ENCODE measurements around the gene UBE2I. TPM values are rescaled to one million over a fixed set of nuclear protein-coding genes. Genes with fewer than 3 reads are reported as not detected.

The UBE2I gene
- total and polyA plus RNA-seq, 2 donors (not counting 1 experiment from before 2014, with no cell fraction given) = 42.1 to 142 TPM

GRCh38 chr16:1305823-1306222, 3.6 kb upstream of the UBE2I start:
- H3K36me3 ChIP-seq (ENCODE audit: control insufficient read depth, insufficient read depth, low read length) = no peaks in the 10 kb centered on the region
- no peak for DNase-seq (ENCODE audit: low read depth in 2 of 2)
- no peak overlapping the region for H3K27ac ChIP-seq (ENCODE audit: insufficient read depth, low read length)
- H3K79me2 ChIP-seq (ENCODE audit: control insufficient read depth, insufficient read depth, low read length) = peaks cover 10% of the 10 kb centered on the region
- no peaks in the 10 kb centered on the region for H3K27me3 ChIP-seq (ENCODE audit: control insufficient read depth, insufficient read depth, low read length)
- H3K4me1 ChIP-seq (ENCODE audit: control insufficient read depth, extremely low read depth, insufficient read depth, low read length) = no peaks in the 10 kb centered on the region
- TF ChIP-seq CTCF (conservative IDR thresholded peaks at IDR 0.05 in 1 of 2, IDR thresholded peaks at IDR 0.05 in 1 of 2; ENCODE audit: low read depth in 1 of 2, low read length in 2 of 2) (no peak), EZH2 (IDR thresholded peaks at IDR 0.05; ENCODE audit: low read length, missing control alignments) (no peak)
- H2AFZ ChIP-seq (ENCODE audit: low read length) = no peak overlapping the region
- H3K9ac ChIP-seq (ENCODE audit: insufficient read depth, low read length) = no peak overlapping the region
- no peak overlapping the region for H3K4me3 ChIP-seq (replicated peaks in 1 of 4; ENCODE audit: control extremely low read depth in 1 of 4, insufficient read depth in 1 of 4, low read depth in 3 of 4, low read length in 4 of 4)
- no peak overlapping the region for H3K4me2 ChIP-seq (ENCODE audit: extremely low read depth, insufficient read depth, low read length)
- H4K20me1 ChIP-seq (ENCODE audit: control insufficient read depth, extremely low read depth, insufficient read depth, low read length) = no peaks in the 10 kb centered on the region
- H3K9me3 ChIP-seq (ENCODE audit: control insufficient read depth, insufficient read depth, low read depth, low read length) = no peaks in the 10 kb centered on the region

- Histone ChIP-seq H3K9me3 (ENCODE audit: control insufficient read depth, insufficient read depth, low read depth, low read length) (no peaks in the 10 kb centered on the region), H3K4me2 (ENCODE audit: extremely low read depth, insufficient read depth, low read length) (no peak overlapping the region), H3K27me3 (ENCODE audit: control insufficient read depth, insufficient read depth, low read length) (no peaks in the 10 kb centered on the region), H3K79me2 (ENCODE audit: control insufficient read depth, insufficient read depth, low read length) (peaks cover 15% of the 10 kb centered on the region), H3K27ac (ENCODE audit: insufficient read depth, low read length) (no peak overlapping the region), H3K4me1 (ENCODE audit: control insufficient read depth, extremely low read depth, insufficient read depth, low read length) (peaks cover under 1% of the 10 kb centered on the region), H3K9ac (ENCODE audit: insufficient read depth, low read length) (no peak overlapping the region), H3K4me3 (replicated peaks in 1 of 4; ENCODE audit: control extremely low read depth in 1 of 4, insufficient read depth in 1 of 4, low read depth in 3 of 4, low read length in 4 of 4) (no peak overlapping the region), H2AFZ (ENCODE audit: low read length) (no peak overlapping the region), H3K36me3 (ENCODE audit: control insufficient read depth, insufficient read depth, low read length) (no peaks in the 10 kb centered on the region), H4K20me1 (ENCODE audit: control insufficient read depth, extremely low read depth, insufficient read depth, low read length) (no peaks in the 10 kb centered on the region)
- no peak for DNase-seq (ENCODE audit: low read depth in 2 of 2)
- no peak for TF ChIP-seq EZH2 (IDR thresholded peaks at IDR 0.05; ENCODE audit: low read length, missing control alignments)
- no peak for TF ChIP-seq CTCF (conservative IDR thresholded peaks at IDR 0.05 in 1 of 2, IDR thresholded peaks at IDR 0.05 in 1 of 2; ENCODE audit: low read depth in 1 of 2, low read length in 2 of 2)
Measured at GRCh38 chr16:1306334-1306733, 3.1 kb upstream of the UBE2I start.

- Histone ChIP-seq H2AFZ (ENCODE audit: low read length) (no peak overlapping the region), H3K4me3 (replicated peaks in 1 of 4; ENCODE audit: control extremely low read depth in 1 of 4, insufficient read depth in 1 of 4, low read depth in 3 of 4, low read length in 4 of 4) (peak overlapping the region in 3 of 4 experiments; percentile 1 to 65 (median 49)), H3K27ac (ENCODE audit: insufficient read depth, low read length) (peak overlapping the region; percentile 100), H3K79me2 (ENCODE audit: control insufficient read depth, insufficient read depth, low read length) (peaks cover 35% of the 10 kb centered on the region), H3K4me1 (ENCODE audit: control insufficient read depth, extremely low read depth, insufficient read depth, low read length) (peaks cover 10% of the 10 kb centered on the region), H3K9ac (ENCODE audit: insufficient read depth, low read length) (peak overlapping the region; percentile 13), H3K4me2 (ENCODE audit: extremely low read depth, insufficient read depth, low read length) (no peak overlapping the region), H3K27me3 (ENCODE audit: control insufficient read depth, insufficient read depth, low read length) (no peaks in the 10 kb centered on the region), H4K20me1 (ENCODE audit: control insufficient read depth, extremely low read depth, insufficient read depth, low read length) (peaks cover 3% of the 10 kb centered on the region), H3K36me3 (ENCODE audit: control insufficient read depth, insufficient read depth, low read length) (peaks cover 6% of the 10 kb centered on the region), H3K9me3 (ENCODE audit: control insufficient read depth, insufficient read depth, low read depth, low read length) (no peaks in the 10 kb centered on the region)
- DNase-seq (ENCODE audit: low read depth in 2 of 2) = peak; percentile 33 to 56
- no peak for TF ChIP-seq EZH2 (IDR thresholded peaks at IDR 0.05; ENCODE audit: low read length, missing control alignments)
- no peak for TF ChIP-seq CTCF (conservative IDR thresholded peaks at IDR 0.05 in 1 of 2, IDR thresholded peaks at IDR 0.05 in 1 of 2; ENCODE audit: low read depth in 1 of 2, low read length in 2 of 2)
Measured at GRCh38 chr16:1308036-1308976, 1.1 kb upstream of the UBE2I start.

Measured in fibroblast of lung (primary cell).